Liver (tissue), 9 donors: ENCODE data around the gene LSM12. TPM values are rescaled to one million over a fixed set of nuclear protein-coding genes. Genes with fewer than 3 reads are reported as not detected.

Experiments
- DNase-seq: peaks from one replicate; pipeline ENCODE4 v3.0.0-alpha.2; 2017; ENCODE audit warnings: low spot score
- H3K27ac ChIP-seq, 2 donors: one replicate each; pipeline ENCODE4 v1.7.0; 2013; ENCODE audit warnings: inconsistent platforms in 2 of 2, low read length in 2 of 2, control low read depth in 1 of 2, low read depth in 1 of 2, mild to moderate bottlenecking in 1 of 2
- H3K27me3 ChIP-seq, 4 donors: one replicate each; pipeline versions ENCODE4 v1.6.1 to v1.7.0; 2013; ENCODE audit warnings: low read length in 3 of 4, inconsistent platforms in 1 of 4, mild to moderate bottlenecking in 1 of 4, moderate library complexity in 1 of 4; ENCODE audit not compliant: control insufficient read depth in 4 of 4, insufficient read depth in 4 of 4
- H3K36me3 ChIP-seq, 4 donors: one replicate each; pipeline versions ENCODE4 v1.6.1 to v1.7.0; 2013; ENCODE audit warnings: low read length in 3 of 4, mild to moderate bottlenecking in 3 of 4, low read depth in 1 of 4, moderate library complexity in 1 of 4; ENCODE audit not compliant: control insufficient read depth in 4 of 4, insufficient read depth in 3 of 4
- H3K4me1 ChIP-seq, 4 donors: one replicate each; pipeline versions ENCODE4 v1.6.1 to v1.7.0; 2013; ENCODE audit warnings: low read length in 3 of 4, mild to moderate bottlenecking in 3 of 4, moderate library complexity in 1 of 4; ENCODE audit not compliant: control insufficient read depth in 4 of 4, insufficient read depth in 4 of 4
- H3K4me3 ChIP-seq, 3 donors: one replicate each; pipeline versions ENCODE4 v1.6.1 to v1.7.0; 2013; ENCODE audit warnings: low read length in 3 of 3, control low read depth in 1 of 3, low read depth in 1 of 3, mild to moderate bottlenecking in 1 of 3
- H3K9ac ChIP-seq, 2 donors: one replicate each; pipeline ENCODE4 v1.7.0; 2013; ENCODE audit warnings: low read length in 2 of 2, mild to moderate bottlenecking in 2 of 2, moderate library complexity in 2 of 2, control low read depth in 1 of 2, low read depth in 1 of 2
- H3K9me3 ChIP-seq, 4 donors: one replicate each; pipeline versions ENCODE4 v1.6.1 to v1.7.0; 2013; ENCODE audit warnings: low read length in 3 of 4; ENCODE audit not compliant: control insufficient read depth in 4 of 4
- CTCF ChIP-seq: fragments of 150-350 bp; IDR thresholded peaks from 2 replicates; pipeline ENCODE4 v1.5.1; 2017; ENCODE audit warnings: improper control_type of control experiment, low read depth, low read length; ENCODE audit not compliant: missing input control
- EGR1 ChIP-seq, 2 donors: IDR thresholded peaks; 2 replicates each; pipeline ENCODE4 v1.6.1; 2016 to 2018; ENCODE audit warnings: antibody characterized with exemption in 2 of 2, low read depth in 2 of 2
- FOXA1 ChIP-seq: IDR thresholded peaks from 2 replicates; pipeline ENCODE4 v1.6.1; 2016; ENCODE audit warnings: antibody characterized with exemption
- FOXA2 ChIP-seq: IDR thresholded peaks from 2 replicates; pipeline ENCODE4 v1.6.1; 2016; ENCODE audit warnings: antibody characterized with exemption
- GABPA ChIP-seq, 2 donors: IDR thresholded peaks in 1 of 2; conservative IDR thresholded peaks in 1 of 2; 2 replicates each; pipeline ENCODE4 v1.6.1; 2016; ENCODE audit warnings: antibody characterized with exemption in 2 of 2, mild to moderate bottlenecking in 1 of 2, moderate library complexity in 1 of 2
- HNF4A ChIP-seq, 2 donors: conservative IDR thresholded peaks; 2 replicates each; pipeline ENCODE4 v1.6.1; 2016; ENCODE audit warnings: antibody characterized with exemption in 2 of 2, mild to moderate bottlenecking in 2 of 2
- JUND ChIP-seq, 2 donors: IDR thresholded peaks; 2 replicates each; pipeline ENCODE4 v1.6.1; 2016; ENCODE audit warnings: antibody characterized with exemption in 2 of 2
- MAX ChIP-seq: IDR thresholded peaks from 2 replicates; pipeline ENCODE4 v1.6.1; 2016; ENCODE audit warnings: antibody characterized with exemption
- NR2F2 ChIP-seq: IDR thresholded peaks from 2 replicates; pipeline ENCODE4 v1.6.1; 2016; ENCODE audit warnings: antibody characterized with exemption
- RAD21 ChIP-seq, 2 donors: IDR thresholded peaks; 2 replicates each; pipeline ENCODE4 v1.6.1; 2016; ENCODE audit warnings: antibody characterized with exemption in 2 of 2, mild to moderate bottlenecking in 2 of 2
- REST ChIP-seq: IDR thresholded peaks from 2 replicates; pipeline ENCODE4 v1.6.1; 2016; ENCODE audit warnings: antibody characterized with exemption, mild to moderate bottlenecking
- RXRA ChIP-seq, 2 donors: IDR thresholded peaks; 2 replicates each; pipeline ENCODE4 v1.6.1; 2017 to 2018; ENCODE audit warnings: antibody characterized with exemption in 2 of 2, mild to moderate bottlenecking in 1 of 2
- SP1 ChIP-seq: IDR thresholded peaks from 2 replicates; pipeline ENCODE4 v1.6.1; 2018; ENCODE audit warnings: antibody characterized with exemption, mild to moderate bottlenecking
- TAF1 ChIP-seq: conservative IDR thresholded peaks from 2 replicates; pipeline ENCODE4 v1.6.1; 2016; ENCODE audit warnings: antibody characterized with exemption, mild to moderate bottlenecking
- ZBTB33 ChIP-seq: IDR thresholded peaks from 2 replicates; pipeline ENCODE4 v1.6.1; 2016; ENCODE audit warnings: antibody characterized with exemption
- WGBS: extraction: QIAGEN DNeasy Blood & Tissue Kit; methylation state at CpG from one replicate; pipeline ENCODE4 v1.1.7; 2013; 5-methylcytosine and 5-hydroxymethylcytosine counted together
- polyA plus RNA-seq, 2 donors: library from polyadenylated mRNA; stranded (reverse) in 1 of 2; unstranded in 1 of 2; fragments of 200-250 nt in 1 of 2; fragments of >200 nt in 1 of 2; fragmentation: Nextera tagmentation in 1 of 2; extraction: Ambion mirVana in 1 of 2; gene quantifications; one replicate each; pipeline versions ENCODE4 v1.2.1 to v1.2.3, GENCODE V29; 2013 to 2015
- total RNA-seq, 2 donors: library from RNA; depleted of rRNA; stranded (reverse); fragments of >200 nt; gene quantifications; one replicate each; pipeline ENCODE4 v1.2.3, GENCODE V29; 2014
- donor health status: healthy.
- donor health status: healthy.
- donor health status: healthy.
- donor health status: healthy.
- donor health status: healthy.

LSM12 gene
- total and polyA plus RNA-seq, 4 donors, result 12.1 to 31.9 (median 15.1) TPM

- WGBS, result 77% methylated on average over 1 of the region's 1 CpG
- Histone ChIP-seq H3K4me1 (peaks cover 0 to 17% (median 9%) of the 10 kb centered on the region in 4 donors), H3K36me3 (peaks cover under 1 to 5% (median 3%) of the 10 kb centered on the region in 4 donors), H3K9ac (no peak overlapping the region), H3K9me3 (no peaks in the 10 kb centered on the region), H3K27me3 (no peaks in the 10 kb centered on the region), H3K4me3 (no peak overlapping the region), H3K27ac (no peak overlapping the region)
- DNase-seq, result no peak
- no peak for TF ChIP-seq NR2F2
- TF ChIP-seq RAD21 (IDR thresholded peaks at IDR 0.05), result no peak
- no peak for TF ChIP-seq REST
- TF ChIP-seq MAX, result no peak
- TF ChIP-seq HNF4A (conservative IDR thresholded peaks at IDR 0.05), result no peak
- no peak for TF ChIP-seq SP1
- TF ChIP-seq GABPA (IDR thresholded peaks at IDR 0.05 in 1 of 2, conservative IDR thresholded peaks at IDR 0.05 in 1 of 2), result no peak
- no peak for TF ChIP-seq FOXA1
- no peak for TF ChIP-seq EGR1 (IDR thresholded peaks at IDR 0.05; ENCODE audit: low read depth in 2 of 2)
- no peak for TF ChIP-seq FOXA2
- TF ChIP-seq RXRA (IDR thresholded peaks at IDR 0.05), result no peak
- TF ChIP-seq TAF1, result no peak
- no peak for TF ChIP-seq CTCF
- no peak for TF ChIP-seq JUND (IDR thresholded peaks at IDR 0.05)
Measured at GRCh38 chr17:44044071-44044470, 22.4 kb downstream of the LSM12 start.

GRCh38 chr17:44043272-44043696 is 23.2 kb downstream of the LSM12 start:
- H3K27ac ChIP-seq, result no peak overlapping the region
- no peak overlapping the region for H3K9ac ChIP-seq
- H3K27me3 ChIP-seq, result no peaks in the 10 kb centered on the region
- no peaks in the 10 kb centered on the region for H3K9me3 ChIP-seq
- H3K36me3 ChIP-seq, result peaks cover 0 to 2% (median 1%) of the 10 kb centered on the region in 4 donors
- H3K4me1 ChIP-seq, result peaks cover 0 to 21% (median 10%) of the 10 kb centered on the region in 4 donors
- no peak for DNase-seq
- H3K4me3 ChIP-seq, result no peak overlapping the region
- TF ChIP-seq FOXA2 (no peak), FOXA1 (no peak), SP1 (no peak), RXRA (IDR thresholded peaks at IDR 0.05) (no peak), ZBTB33 (no peak), GABPA (IDR thresholded peaks at IDR 0.05 in 1 of 2, conservative IDR thresholded peaks at IDR 0.05 in 1 of 2) (no peak), RAD21 (IDR thresholded peaks at IDR 0.05) (no peak), TAF1 (no peak), CTCF (no peak), REST (no peak), MAX (no peak), EGR1 (IDR thresholded peaks at IDR 0.05; ENCODE audit: low read depth in 2 of 2) (no peak), HNF4A (conservative IDR thresholded peaks at IDR 0.05) (no peak)
- WGBS, result 78% methylated on average over 4 of the region's 4 CpGs
